PC-9 (cell line): Measurements from ENCODE around the gene RAPSN.
A peak's percentile ranks its signal among the peaks of the same experiment; 100 is the strongest.

ENCODE experiments used
- CTCF ChIP-seq: fragments of 200-600 bp; sonication (generic); conservative IDR thresholded peaks from 2 replicates; pipeline ENCODE4 v1.6.1; 2017; ENCODE audit warnings: mixed run types, antibody characterized with exemption, mild to moderate bottlenecking, moderate library complexity
- EZH2 ChIP-seq: fragments of 200-600 bp; sonication (generic); IDR thresholded peaks from 2 replicates; pipeline ENCODE4 v1.8.0; 2017; ENCODE audit warnings: antibody characterized with exemption, low read depth

- TF ChIP-seq CTCF (peak; percentile 81), EZH2 (no peak)
Measured at GRCh38 chr11:47407746-47408590, 41.0 kb downstream of the RAPSN start, which contains the start of gene SLC39A13.
